Epidermal melanocyte (primary cell): ENCODE data around the gene LAG3.
A peak's percentile ranks its signal among the peaks of the same experiment; 100 is the strongest.

Experiments
- DNase-seq: peaks from one replicate; pipeline ENCODE4 v3.0.0; 2011; ENCODE audit warnings: low spot score; ENCODE audit not compliant: insufficient read length

Gene LAG3

GRCh38 chr12:6771509-6772330 lies 600 bp upstream of the LAG3 start:
- no peak for DNase-seq

DNA sequence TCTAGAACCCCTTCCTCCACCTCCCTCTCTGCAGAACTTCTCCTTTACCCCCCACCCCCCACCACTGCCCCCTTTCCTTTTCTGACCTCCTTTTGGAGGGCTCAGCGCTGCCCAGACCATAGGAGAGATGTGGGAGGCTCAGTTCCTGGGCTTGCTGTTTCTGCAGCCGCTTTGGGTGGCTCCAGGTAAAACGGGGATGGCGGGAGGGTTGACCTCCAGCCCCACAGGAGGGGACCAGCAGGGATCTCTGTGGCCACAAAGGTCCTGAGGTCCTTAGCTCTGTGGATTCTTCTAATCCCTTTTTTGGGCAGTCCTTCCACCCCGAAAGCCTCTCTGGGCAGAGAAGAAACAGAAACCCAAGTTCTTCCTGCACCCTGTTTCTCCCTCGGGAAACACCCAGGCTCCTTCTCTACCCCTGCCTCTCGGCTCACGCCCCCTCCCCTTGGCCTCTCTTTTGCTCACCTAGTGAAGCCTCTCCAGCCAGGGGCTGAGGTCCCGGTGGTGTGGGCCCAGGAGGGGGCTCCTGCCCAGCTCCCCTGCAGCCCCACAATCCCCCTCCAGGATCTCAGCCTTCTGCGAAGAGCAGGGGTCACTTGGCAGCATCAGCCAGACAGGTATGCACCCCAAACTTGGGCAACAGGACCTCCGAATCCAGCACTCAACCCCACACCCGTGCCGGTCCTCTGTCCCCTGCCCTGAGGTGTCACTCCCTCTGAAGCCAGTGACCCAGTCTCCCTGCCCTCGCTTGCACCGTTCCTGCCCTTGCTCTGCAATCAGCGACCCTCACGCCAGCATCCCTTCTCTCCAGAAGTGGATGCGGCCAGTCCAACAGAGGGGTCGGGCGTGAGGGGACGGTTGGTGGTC lies 638 bp downstream of the LAG3 start:
- DNase-seq, result no peak

GRCh38 chr12:6773590-6774351 lies 1.5 kb downstream of the LAG3 start:
- no peak for DNase-seq

GRCh38 chr12:6774499-6775062 lies 2.3 kb downstream of the LAG3 start:
- no peak for DNase-seq

DNA sequence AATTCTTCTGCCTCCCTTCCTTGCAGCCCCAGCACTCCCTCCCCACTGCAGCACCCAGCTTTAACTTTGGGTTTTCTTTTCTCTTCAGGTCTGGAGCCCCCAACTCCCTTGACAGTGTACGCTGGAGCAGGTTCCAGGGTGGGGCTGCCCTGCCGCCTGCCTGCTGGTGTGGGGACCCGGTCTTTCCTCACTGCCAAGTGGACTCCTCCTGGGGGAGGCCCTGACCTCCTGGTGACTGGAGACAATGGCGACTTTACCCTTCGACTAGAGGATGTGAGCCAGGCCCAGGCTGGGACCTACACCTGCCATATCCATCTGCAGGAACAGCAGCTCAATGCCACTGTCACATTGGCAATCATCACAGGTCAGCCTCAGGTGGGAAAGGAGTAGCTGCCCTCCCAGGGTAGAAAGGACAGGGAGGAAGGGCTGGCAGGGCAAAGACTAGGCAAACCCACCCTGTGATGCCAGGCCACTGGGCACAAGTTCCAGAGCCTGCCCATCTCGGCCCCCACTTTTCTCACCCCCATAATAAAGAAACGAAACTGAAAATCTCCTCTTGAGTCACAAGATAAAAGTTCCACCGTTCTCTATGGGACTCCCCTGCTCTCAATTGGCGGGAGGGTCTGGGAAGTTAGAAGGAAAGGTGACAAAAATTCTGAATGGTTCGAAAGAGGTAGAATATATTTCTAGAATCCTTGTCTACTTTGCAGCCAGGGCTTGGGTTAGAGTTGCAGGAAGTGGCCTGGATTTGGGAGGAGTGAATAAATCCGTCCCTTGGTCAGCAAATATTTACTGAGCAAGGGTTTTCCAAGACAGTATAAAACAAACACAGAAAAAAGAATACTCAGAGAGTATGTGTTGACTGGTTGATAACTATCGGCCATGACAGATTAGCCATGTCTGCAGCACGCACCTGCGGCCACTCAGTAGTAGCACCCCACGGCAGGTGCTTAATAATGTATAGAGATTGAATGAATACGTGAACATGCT lies 3.2 kb downstream of the LAG3 start:
- DNase-seq, result no peak

GRCh38 chr12:6777386-6777785 lies 5.1 kb downstream of the LAG3 start:
- no peak for DNase-seq

GRCh38 chr12:6778217-6778573 lies 5.9 kb downstream of the LAG3 start:
- no peak for DNase-seq

DNA sequence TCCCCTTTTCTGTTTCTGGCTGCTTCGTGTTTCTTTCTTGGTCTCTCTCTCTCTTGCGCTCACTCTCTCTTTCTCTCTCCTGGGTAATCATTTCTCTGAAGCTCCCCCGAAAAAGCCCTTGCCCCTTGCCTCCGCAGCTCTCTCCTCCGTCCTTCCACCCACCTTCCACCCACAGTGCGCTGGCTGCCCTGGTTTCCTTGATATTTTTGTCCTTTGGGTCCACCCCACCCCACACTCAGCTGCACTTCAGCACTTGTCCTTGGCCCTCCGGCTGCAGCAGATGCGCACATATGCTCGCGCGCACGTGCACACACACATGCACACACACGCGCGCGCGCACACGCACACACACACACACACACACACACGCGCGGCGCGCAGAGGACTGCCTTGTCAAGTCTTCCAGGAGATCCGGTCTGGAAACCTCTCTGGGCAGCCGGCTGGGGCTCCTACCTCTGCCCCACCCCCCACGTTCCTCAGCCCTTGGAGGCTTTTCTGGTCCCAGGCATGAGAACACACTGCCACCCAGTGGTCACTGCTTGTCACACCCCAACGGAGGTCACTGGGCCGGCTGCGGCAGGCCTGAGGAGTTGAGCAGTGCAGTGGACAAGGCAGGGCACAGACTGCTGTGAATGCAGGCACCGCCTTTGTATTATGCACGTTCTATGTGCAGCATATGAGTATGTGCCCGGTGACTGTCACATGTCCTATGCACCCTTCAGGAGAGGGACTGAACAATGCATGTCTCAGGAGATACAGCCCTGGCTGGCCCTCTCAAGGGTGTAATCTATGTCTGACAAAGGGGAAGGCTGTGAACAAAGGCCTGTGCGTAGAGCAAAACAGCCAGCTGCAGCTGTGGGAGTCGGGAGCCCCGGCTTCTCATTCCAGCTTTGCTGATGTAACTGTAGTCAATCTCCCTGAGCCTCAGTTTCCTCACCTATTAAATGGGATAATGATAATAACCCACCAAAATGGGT lies 6.5 kb downstream of the LAG3 start:
- DNase-seq, result peak; percentile 92

DNA sequence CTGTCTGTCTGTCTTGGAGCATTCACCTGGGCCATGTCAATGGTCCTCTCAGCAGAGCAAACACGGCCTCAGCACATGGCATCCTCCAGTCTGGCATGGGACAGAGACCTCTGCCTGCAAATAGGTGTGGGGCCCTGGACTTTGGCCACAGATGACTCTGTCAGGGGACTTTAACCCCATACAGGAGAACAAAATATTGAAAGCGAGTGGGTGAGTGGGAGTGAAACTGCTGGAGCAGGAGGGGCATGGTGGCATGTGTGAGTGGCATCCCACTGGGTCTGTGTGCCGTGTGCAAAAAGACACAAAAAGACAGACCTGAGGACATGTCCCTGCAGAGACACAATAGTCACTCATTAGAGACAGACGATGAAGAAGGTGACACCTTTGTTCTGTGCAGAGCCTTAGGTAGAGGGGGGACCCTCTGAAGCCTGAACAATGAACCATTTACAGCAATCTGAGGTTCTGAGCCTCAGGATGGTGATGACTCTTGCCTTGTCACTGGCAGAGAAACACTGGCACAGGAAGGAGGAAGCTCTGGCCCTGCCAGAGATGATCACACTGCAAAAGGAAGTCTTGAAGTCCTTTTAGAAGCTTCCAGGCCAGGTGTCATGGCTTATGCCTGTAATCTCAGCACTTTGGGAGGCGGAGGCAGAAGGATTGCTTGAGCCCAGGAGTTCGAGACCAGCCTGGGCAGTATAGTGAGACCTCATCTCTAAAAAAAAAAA lies 7.5 kb downstream of the LAG3 start:
- DNase-seq, result no peak

- DNase-seq, result no peak
Measured at GRCh38 chr12:6780573-6780972, 8.3 kb downstream of the LAG3 start.

GRCh38 chr12:6782119-6782518 lies 9.8 kb downstream of the LAG3 start:
- no peak for DNase-seq

DNA sequence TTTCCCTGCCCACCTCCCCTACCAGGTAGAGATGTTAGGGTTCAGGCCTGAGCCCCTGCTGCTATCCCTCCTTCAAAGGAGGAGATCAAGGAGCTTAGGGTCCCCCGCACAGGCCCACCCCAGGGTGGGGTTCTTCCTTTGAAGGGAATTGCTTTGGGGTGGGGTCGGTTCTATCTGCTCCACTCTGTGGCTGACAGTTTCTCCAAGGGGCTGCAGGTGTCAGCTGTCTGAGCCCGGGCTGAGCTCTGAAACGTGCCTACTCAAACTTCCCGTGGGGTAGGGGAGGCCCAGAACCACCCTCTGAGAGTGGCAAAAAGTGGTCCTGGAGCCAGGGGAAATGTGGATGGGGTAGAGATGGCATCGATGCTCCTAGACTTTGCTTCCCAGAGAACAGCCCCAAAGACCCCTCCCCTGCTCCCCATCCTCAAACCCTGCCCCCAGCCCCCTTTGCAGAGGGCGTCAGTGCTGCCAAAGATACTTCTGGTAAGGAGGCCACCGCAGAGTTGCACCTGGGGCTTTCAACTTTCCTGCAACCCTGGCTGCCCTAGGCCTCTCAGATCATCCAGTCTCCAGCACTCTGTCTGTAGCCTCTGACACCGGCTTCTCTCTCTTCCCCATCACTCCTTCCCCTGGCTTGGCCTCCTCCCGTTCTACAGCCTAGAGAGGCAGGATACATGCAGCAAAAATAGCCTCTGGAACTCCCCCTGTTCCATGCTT lies 10.7 kb downstream of the LAG3 start:
- DNase-seq, result no peak

GRCh38 chr12:6783828-6784227 lies 11.5 kb downstream of the LAG3 start:
- no peak for DNase-seq

DNA sequence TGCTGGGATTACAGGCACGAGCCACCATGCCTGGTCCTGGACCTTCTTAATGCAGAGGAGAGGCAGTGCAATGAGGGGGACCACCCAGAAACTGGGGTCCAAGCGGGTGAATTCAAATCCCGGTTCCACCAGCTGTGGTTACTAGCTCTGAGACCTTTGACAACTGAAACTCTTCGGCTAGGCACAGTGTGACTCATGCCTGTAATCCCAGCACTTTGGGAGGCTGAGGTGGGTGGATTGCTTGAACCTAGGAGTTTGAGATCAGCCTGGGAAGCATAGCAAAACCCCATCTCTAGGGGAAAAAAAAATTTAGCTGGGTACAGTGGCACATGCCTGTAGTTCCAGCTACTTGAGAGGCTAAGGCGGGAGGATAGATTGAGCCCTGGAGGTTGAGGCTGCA lies 12.0 kb downstream of the LAG3 start:
- no peak for DNase-seq

DNA sequence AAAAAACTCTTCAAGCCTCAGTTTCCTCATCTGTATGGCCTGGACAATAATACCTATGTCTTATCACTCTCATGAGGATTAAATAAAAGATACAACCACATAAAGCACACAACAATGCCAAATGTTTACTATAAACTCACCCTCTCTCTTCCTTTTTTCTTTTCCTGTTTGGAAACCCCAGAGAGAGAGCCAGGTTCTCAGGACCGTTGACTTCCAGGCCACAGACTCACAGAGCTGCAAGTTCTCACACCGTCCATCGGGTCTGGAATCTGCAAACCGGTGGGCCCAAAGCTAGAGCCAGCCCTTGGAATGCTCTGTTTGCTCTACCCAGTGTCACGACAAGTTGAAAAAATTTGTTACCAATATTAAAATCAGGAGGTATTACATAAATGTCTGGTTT lies 12.4 kb downstream of the LAG3 start:
- no peak for DNase-seq

DNA sequence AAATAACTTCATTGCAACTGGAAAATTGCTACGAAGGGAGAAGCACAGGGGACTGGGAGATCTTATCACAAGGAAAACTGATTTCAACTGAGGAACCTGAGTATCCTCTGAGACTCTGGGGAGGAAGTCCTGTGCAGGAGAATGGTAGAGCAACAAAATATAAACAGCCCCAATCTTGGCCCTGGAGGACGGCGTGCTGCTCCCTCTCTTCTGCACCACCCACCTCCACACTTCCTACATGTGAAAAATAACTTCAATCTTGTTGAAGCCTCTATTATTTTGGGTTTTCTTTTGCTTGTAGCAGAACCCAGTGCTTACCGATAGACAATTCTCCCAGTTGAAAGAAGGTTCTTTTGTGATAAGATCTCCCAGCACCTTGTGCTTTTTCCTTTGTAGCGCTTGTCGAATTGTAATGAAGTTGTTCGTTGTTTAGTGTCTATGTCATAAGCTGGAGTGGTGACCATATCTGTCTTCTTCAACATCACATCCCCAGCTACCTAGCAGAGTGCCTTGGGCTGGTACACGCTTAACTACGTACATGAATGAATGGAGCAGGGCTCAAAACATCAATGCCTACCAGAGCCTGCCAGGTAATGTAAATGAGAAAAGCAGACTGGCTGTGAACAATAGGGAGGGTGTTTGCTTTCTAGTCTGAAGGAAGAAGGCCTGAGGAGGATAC lies 14.2 kb downstream of the LAG3 start:
- DNase-seq, result no peak

GRCh38 chr12:6787309-6787708 lies 15.0 kb downstream of the LAG3 start:
- no peak for DNase-seq
